ENCODE measurements around the gene ZSCAN18.
"Not testable (repeated sequence)": the region's sequence is repeated elsewhere in the genome, so short reads cannot be mapped to it uniquely, and the experiment has no call there.

ZSCAN18 gene

GRCh38 chr19:58097781-58098681 is at the start of gene ZSCAN18:
Gene ZSCAN18, minus strand, starts transcription at chr19:58098231. Its CDS starts 7,964 bp downstream, at chr19:58090267.
- CTCF ChIA-PET: no interaction called here
- no peak for TF ChIP-seq CTBP1 (IDR thresholded peaks at IDR 0.05; ENCODE audit: borderline replicate concordance)
- peak; percentile 95 for TF ChIP-seq PKNOX1 (IDR thresholded peaks at IDR 0.05)
- TF ChIP-seq SUZ12 (IDR thresholded peaks at IDR 0.05): no peak
- 0 out of 2 replicates have a peak, but pooled peaks have one; percentile 22 for TF ChIP-seq L3MBTL2 (conservative IDR thresholded peaks at IDR 0.05)
- no peak for TF ChIP-seq FOXK2 (IDR thresholded peaks at IDR 0.05)
- TF ChIP-seq LEF1 (IDR thresholded peaks at IDR 0.05; ENCODE audit: borderline replicate concordance): no peak
- TF ChIP-seq NFRKB (IDR thresholded peaks at IDR 0.05): no peak
- TF ChIP-seq BHLHE40 (IDR thresholded peaks at IDR 0.05; ENCODE audit: borderline replicate concordance): no peak
- TF ChIP-seq ELF4 (IDR thresholded peaks at IDR 0.05): no peak
- no peak for TF ChIP-seq TARDBP (IDR thresholded peaks at IDR 0.05)
- no peak for TF ChIP-seq HDGF (IDR thresholded peaks at IDR 0.05; ENCODE audit: borderline replicate concordance)
- TF ChIP-seq FOXA1 (IDR thresholded peaks at IDR 0.05): no peak
- TF ChIP-seq ZNF384 (IDR thresholded peaks at IDR 0.05): no peak
- no peak for TF ChIP-seq SP1 (IDR thresholded peaks at IDR 0.05)
- no peak for TF ChIP-seq ARNT (IDR thresholded peaks at IDR 0.05)
- peak; percentile 83 for DNase-seq (ENCODE audit: extremely low spot score)
- POLR2A ChIA-PET: no interaction called here

- DNase-seq (ENCODE audit: extremely low spot score); CTCF ChIA-PET; POLR2A ChIA-PET: not testable (repeated sequence)
These were observed 49.4 kb upstream of the ZSCAN18 start for GRCh38 chr19:58147475-58147874.

DNA sequence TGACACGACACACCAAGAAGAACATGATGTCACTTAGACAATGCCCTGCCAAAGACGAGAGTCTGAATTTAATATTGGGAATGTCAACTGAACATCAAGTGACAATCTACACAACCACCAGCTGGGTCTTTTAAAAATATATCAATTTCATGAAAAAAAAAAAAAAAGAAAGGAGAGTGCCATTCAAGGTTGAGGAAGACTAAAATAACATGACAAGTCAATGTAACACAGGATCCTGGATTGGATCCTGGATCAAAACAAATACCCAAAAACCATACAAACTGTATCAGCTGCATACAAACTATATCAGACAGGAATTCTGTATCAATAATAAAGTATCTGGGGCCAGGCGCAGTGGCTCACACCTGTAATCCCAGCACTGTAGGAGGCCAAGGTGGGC is 47.8 kb upstream of the ZSCAN18 start:
- CTCF ChIA-PET: no interaction called here

GRCh38 chr19:58134244-58134643 is 36.2 kb upstream of the ZSCAN18 start:
- TF ChIP-seq SP1 (IDR thresholded peaks at IDR 0.05): no peak
- TF ChIP-seq HDGF (IDR thresholded peaks at IDR 0.05; ENCODE audit: borderline replicate concordance): no peak
- no peak for TF ChIP-seq BHLHE40 (IDR thresholded peaks at IDR 0.05; ENCODE audit: borderline replicate concordance)
- TF ChIP-seq ZNF384 (IDR thresholded peaks at IDR 0.05): no peak
- TF ChIP-seq NFRKB (IDR thresholded peaks at IDR 0.05): no peak
- TF ChIP-seq ELF4 (IDR thresholded peaks at IDR 0.05): no peak
- TF ChIP-seq SUZ12 (IDR thresholded peaks at IDR 0.05): no peak
- TF ChIP-seq TARDBP (IDR thresholded peaks at IDR 0.05): no peak
- no peak for TF ChIP-seq L3MBTL2 (conservative IDR thresholded peaks at IDR 0.05)
- no peak for TF ChIP-seq ARNT (IDR thresholded peaks at IDR 0.05)
- no peak for TF ChIP-seq FOXK2 (IDR thresholded peaks at IDR 0.05)
- TF ChIP-seq FOXA1 (IDR thresholded peaks at IDR 0.05): no peak
- no peak for TF ChIP-seq PKNOX1 (IDR thresholded peaks at IDR 0.05)
- no peak for TF ChIP-seq FOXM1 (IDR thresholded peaks at IDR 0.05; ENCODE audit: borderline replicate concordance)
- TF ChIP-seq CTBP1 (IDR thresholded peaks at IDR 0.05; ENCODE audit: borderline replicate concordance): no peak
- DNase-seq (ENCODE audit: extremely low spot score): no peak
- ChIA-PET CTCF (no interaction called here), POLR2A (no interaction called here)

More for the DNA sequence above, 47.8 kb upstream of the ZSCAN18 start:
- POLR2A ChIA-PET: no interaction called here
- DNase-seq (ENCODE audit: extremely low spot score): no peak
- TF ChIP-seq HDGF (IDR thresholded peaks at IDR 0.05; ENCODE audit: borderline replicate concordance) (no peak), ARNT (IDR thresholded peaks at IDR 0.05) (no peak), NFRKB (IDR thresholded peaks at IDR 0.05) (no peak), ELF4 (IDR thresholded peaks at IDR 0.05) (no peak), L3MBTL2 (conservative IDR thresholded peaks at IDR 0.05) (no peak)

DNA sequence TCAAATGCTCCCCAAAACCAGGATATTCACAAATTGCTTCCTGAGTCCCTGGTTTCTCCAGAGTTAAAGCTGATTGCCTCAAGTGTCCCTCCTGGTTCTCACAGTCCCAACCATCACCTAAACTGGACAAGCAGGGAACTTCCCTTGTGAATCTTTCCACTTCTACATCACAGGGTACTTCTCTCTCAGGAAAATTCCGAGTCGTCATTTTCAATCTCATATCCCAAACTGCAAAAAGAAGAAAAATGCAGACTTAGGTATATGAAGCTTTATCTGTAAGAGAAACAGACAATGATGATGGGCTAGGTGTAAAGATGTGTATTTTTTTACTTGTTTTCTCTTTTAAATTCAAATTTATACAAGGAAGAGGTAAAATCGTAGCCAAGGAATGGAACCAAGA is 31.3 kb upstream of the ZSCAN18 start:
- ChIA-PET POLR2A (no interaction called here), CTCF (no interaction called here)
- TF ChIP-seq ELF4 (IDR thresholded peaks at IDR 0.05) (no peak), L3MBTL2 (conservative IDR thresholded peaks at IDR 0.05) (no peak), SP1 (IDR thresholded peaks at IDR 0.05) (no peak), FOXA1 (IDR thresholded peaks at IDR 0.05) (no peak), CTBP1 (IDR thresholded peaks at IDR 0.05; ENCODE audit: borderline replicate concordance) (no peak), PKNOX1 (IDR thresholded peaks at IDR 0.05) (no peak)
- DNase-seq (ENCODE audit: extremely low spot score): no peak

GRCh38 chr19:58128041-58128685 is 30.1 kb upstream of the ZSCAN18 start:
- POLR2A ChIA-PET: no interaction called here
- DNase-seq (ENCODE audit: extremely low spot score): no peak
- CTCF ChIA-PET: no interaction called here
- TF ChIP-seq NFRKB (IDR thresholded peaks at IDR 0.05) (no peak), SP1 (IDR thresholded peaks at IDR 0.05) (no peak), SUZ12 (IDR thresholded peaks at IDR 0.05) (no peak), FOXK2 (IDR thresholded peaks at IDR 0.05) (no peak), CTBP1 (IDR thresholded peaks at IDR 0.05; ENCODE audit: borderline replicate concordance) (no peak), ARNT (IDR thresholded peaks at IDR 0.05) (no peak), ELF4 (IDR thresholded peaks at IDR 0.05) (no peak), HDGF (IDR thresholded peaks at IDR 0.05; ENCODE audit: borderline replicate concordance) (no peak), ZNF384 (IDR thresholded peaks at IDR 0.05) (no peak)
